GOT3 (cell line): ENCODE measurements around the gene IGSF6.
A peak's percentile ranks its signal among the peaks of the same experiment; 100 is the strongest.
"Not testable (repeated sequence)": the region's sequence is repeated elsewhere in the genome, so short reads cannot be mapped to it uniquely, and the experiment has no call there.

Source experiments
- DNase-seq: peaks from one replicate; lab custom pipeline; 2025; ENCODE audit warnings: mixed read lengths; lab: John Stamatoyannopoulos, UW

IGSF6 gene

DNA sequence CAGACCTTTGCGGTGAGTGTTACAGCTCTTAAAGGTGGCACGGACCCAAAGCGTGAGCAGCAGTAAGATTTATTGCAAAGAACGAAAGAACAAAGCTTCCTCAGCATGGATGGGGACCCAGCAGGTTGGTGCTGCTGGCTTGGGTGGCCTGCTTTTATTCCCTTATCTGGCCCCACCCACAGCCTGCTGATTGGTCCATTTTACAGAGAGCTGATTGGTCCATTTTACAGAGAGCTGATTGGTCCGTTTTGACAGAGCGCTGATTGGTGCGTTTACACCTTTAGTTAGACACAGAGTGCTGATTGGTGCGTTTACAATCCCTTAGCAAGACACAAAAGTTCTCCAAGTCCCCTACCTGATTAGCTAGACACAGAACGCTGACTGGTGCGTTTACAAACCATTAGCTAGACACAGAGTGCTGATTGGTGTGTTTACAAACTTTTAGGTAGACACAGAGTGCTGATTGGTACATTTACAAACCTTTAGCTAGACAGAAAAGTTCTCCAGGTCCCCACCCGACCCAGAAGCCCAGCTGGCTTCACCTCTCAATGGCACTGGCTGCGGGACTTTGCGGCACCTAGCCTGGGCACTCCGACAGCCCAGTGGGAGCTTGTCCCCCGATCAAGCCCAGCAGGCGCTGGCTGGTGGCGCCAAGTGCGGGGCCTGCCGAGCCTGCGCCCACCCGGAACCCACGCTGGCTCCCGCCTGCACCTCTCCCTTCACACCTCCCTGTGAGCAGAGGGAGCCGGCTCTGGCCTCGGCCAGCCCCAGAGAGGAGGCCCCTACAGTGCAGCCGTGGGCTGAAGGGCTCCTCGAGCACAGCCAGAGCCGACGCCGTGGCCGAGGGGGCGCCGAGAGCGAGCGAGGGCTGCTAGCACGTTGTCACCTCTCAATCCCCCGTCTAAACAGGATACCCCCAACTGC, 22.5 kb downstream of the IGSF6 start:
- DNase-seq, result not testable (repeated sequence)

DNA sequence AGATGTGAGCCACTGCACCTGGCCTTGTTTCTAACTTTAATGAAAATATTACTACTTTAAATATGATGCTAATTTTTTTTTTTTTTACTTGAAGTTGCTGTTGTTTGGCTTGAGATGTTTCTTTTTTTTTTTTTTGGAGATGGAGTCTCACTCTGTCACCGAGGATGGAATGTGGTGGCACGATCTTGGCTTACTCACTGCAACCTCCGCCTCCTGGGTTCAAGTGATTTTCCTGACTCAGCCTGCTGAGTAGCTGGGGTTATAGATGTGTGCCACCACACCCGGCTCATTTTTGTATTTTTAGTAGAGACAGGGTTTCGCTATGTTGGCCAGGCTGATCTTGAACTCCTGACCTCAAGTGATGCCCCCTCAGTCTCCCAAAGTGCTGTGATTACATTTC, 23.6 kb downstream of the IGSF6 start:
- no peak for DNase-seq

DNA sequence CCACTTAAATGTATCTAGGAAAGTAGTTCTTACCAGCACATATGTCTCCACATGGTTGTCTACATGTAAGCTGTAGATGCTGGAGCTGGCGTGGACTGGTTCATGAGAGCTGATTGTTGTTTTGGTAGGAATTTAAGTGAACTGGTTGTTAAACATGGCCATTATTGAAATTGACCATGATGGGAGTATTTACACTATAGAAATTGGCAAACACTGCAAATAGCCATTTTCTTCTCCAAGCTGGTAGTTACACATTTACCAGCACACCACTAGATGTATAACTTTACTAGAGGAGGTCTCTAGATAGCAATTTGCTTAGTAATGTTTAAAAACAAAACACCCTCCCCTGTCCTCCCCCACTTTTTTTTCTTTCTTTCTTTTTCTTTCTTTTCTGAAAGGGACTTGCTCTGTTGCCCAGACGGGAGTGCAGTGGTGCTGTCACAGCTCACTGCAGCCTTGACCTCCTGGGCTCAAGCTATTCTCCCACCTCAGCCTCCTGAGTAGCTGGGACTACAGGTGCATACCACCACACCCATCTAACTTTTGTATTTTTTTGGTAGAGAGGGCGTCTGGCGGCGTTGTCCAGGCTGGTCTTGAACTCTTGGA, 24.2 kb downstream of the IGSF6 start:
- no peak for DNase-seq

DNA sequence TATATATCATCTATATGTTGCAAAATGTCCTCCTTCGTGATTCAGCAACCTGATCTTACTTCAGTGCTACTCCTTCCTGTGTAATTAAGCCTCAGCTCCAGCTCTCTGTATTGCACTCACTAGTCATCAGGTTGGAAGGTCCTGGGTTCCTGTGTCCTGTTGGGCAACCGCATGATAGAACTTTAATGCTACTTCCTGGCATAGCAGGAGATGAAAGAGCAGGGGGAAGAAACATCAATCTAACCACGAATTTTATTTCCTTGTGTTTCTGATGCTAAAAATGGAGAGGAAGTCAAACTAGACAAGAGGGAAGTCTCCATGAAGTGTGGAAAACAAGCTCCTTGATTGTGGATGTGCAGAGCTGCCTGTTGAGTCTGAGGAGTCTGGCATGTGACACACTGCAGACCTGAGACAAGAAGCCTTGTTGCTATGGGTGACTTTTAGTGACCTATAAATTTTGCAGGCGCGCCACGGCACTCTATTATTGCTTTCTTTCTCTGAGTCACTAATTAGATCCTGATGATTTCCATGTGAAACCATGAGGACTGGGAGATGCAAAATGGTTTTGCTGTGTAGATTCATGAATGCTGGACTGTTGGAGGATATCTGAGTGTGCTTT, 25.6 kb downstream of the IGSF6 start:
- DNase-seq, result peak; percentile 34

DNA sequence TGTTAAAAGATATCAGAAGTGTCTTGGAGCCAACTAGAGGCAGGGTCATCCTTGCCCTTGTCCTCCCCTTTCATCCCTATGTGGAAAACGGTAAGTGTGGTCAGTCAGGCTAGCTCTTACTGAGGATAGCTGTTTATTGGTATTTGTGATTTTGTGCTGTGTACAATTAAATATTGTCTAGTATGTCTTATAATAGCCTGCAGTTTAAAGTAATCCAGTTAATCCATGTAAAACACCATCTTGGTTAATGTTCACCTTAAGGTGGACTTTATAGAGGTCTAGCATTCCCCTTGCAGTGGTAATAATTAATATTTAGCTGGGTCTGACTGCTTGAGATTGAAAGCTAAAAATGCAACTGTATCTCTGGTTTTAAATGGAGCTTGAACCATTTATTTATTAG, 27.4 kb downstream of the IGSF6 start:
- DNase-seq, result no peak

DNA sequence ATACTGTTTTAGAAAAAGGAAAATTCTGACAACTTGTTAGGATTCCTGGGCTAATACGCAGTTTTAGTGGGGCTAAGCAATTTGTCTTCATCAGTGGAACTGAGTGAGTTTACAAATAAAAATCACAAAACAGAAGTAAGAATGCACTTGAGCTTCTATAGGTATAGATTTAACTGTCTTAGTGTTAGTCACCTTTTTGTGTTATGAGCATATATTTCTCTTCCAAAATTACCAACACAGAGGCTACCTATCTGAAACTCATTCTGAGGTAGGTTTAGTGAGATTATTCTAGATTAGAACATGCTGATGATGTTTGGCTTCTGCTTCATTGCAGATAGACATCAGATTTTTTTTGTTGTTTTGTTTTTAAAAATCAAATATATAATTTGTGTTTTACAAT, 29.9 kb downstream of the IGSF6 start:
- DNase-seq, result no peak

DNA sequence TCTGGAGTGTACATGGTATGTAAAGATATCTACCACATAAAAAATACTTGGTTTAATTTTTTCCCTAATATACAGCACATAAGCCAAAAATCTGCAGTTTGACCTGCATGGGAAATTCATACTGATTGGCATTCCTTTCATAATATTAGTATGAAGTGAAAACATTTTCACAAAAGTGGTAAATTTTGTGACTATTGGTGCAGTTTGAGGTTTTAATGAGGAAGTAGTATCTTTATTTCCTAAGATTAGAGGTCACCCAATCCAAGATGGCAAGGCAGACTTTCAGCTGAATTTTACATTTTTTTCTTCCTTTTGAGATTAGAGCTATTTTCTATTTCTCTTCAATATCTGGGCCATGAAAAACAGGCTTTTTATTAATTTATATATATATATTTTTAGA, 31.8 kb downstream of the IGSF6 start:
- DNase-seq, result no peak

DNA sequence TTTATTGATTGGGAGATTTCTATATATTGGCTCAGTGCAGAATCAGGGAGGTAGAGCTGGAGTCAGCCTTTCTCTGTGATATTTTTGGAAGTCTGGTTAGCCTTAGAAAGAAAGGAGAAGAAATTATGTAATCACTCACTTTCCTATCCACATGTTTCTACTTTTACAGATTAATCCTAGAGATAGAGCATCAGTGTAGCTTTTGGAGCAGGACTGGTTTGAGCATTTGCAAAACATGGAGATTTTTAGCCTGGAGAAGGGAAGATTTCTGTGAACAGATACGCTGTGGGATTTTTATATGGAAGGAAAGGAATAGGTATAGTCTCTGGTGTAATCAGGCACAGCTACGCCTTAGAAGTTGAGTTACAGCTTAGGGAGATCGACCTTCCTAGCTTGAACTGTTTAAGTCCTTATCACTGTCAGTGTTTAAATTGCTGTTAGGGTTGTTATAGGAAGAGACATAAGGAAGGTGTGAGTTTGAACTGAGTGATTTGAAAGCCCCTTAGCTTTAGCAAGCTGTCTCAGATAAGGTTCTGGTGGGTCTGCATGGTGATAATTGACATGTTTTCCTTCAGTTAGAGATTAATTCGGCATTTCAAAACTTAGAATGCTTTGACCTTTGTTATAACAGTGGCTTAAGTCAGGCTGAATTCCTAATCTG, 32.5 kb downstream of the IGSF6 start:
- no peak for DNase-seq

DNA sequence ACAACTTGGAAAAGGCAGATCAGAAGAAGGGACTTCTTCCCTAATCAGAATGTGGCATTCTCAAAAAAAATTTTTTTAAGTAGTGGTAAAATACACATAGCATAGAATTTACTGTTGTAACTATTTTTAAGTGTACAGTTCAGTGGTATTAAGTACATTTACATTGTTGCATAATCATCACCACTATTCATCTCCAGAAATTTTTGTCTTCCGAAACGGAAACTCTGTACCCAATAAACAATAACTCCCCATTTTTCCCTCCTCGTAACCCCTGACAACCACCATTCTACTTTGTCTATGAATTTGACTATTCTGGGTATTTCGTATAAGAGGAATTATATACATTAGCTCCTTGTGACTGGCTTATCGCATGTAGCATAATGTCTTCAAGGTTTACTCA, 34.1 kb downstream of the IGSF6 start:
- DNase-seq, result no peak

DNA sequence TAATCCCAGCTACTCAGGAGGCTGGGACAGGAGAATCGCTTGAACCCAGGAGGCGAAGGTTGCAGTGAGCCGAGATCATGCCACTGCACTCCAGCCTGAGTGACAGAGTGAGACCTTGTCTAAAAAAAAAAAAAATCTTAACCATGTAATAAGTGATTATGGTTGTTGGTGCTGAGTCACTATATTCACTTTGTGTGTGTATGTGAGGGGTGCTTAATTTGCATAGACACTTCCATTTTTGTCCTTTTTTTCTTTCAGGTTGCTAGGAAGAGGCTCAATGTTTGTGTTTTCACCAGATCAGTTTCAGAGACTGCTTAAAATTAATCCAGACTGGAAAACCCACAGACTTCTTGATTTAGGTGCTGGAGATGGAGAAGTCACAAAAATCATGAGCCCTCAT, 34.8 kb downstream of the IGSF6 start:
- no peak for DNase-seq

DNA sequence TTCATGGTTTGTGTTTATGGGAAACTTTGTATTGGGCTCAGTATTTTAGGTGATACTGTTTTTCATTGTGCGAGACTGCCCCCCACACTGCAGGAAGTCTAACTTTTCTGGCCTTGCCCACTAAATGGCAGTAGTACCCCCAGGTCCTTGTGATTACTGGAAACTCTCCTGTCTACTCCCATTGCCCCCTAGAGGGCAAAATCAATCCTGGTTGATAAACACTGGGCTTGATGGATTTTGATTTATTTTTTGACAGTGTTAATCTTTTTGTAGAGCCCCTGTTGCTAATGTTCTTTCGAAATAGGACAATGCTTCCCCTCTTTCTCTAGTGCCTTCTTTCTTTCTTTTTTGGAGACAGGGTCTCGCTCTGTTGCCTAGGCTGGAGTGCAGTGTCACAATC, 37.5 kb downstream of the IGSF6 start:
- no peak for DNase-seq

DNA sequence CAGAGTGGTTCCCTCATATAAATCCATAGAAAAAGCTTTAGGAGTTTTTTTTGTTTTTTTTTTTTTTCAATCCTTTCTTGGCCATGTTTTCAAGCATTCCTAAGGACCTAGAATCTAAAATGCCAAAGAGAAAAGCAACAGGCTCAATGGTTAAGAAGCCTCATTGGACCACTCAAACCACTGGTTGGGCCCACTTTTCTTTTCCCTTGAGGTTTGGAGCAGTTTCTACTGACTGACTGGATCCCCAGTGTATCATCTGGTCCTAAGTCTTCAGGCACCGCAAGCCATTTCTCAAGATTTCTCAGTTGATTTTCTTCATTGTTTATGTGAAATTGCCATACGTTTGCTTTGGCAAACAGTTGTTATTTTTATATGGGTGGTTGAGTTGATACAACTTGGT, 38.6 kb downstream of the IGSF6 start:
- DNase-seq, result no peak

DNA sequence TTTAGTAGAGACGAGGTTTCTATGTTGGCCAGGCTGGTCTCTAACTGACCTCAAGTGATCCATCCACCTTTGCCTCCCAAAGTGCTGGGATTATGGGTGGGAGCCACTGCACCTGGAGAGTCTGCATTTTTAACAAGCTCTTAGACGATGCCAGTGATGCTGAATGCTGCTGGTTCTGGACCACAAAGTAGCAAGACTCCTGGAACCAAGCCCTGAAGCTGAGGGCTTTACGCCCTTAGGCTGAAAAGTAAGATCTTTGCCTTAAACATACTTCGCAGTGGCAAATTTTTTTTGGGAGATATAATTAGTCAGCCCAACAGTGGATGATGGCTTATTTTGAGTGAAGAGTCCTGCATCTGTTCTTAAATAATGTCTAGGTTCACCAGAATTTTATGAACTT, 39.0 kb downstream of the IGSF6 start:
- no peak for DNase-seq

DNA sequence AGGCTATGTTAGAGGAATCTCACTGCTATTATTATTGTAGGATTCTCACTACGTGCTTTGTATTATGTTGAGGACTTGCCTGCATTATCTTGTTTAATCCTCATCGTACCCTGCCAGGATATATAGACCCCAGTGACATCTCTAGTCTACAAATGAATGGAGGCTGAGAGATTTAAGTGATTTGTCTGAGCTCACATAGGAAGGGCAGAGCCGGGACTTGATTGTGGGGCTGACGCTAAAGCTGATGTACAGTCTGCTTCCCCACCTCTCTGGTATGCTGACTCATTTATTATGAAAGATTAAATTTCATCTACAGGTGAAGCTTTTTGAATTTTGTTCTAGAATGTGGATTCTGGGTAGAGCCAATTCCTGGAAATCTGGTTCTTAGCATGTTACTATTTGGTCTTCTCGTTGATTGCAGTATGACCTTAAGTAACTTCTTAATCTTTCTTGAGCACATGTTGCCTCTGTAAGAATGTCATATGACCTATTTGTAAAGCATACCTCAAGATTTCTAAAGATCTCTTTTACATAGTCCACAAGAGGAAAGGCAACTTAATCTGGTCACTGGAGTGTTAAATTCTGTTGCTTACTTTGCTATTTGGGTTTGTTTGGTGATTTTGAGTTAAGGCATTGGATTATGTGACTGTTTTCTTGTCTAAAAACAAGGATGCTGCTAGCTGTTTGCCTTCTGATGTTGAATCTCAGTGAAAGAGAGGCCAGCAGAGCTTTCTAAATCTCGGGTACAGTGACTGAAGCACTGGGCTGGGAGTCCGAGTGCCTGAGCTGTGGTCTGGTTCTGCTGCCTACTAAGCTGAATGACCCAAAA, 40.6 kb downstream of the IGSF6 start:
- no peak for DNase-seq

DNA sequence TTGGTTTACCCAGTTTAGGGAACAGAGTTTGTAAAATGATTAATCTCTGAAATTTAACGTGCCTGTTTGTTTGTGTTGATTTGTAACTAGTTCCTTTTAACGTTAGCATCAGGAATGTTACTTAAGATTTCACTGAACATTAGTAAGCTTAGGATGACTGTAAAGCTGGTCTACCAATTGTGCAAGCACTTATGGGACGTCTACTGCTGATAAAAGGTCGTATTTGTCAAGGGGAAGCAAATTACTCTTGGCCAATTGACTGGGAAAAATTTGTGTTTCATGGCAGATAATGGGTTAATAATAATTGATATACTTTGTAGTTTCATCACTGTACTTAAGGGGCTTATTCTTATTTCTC, 41.2 kb downstream of the IGSF6 start:
- no peak for DNase-seq

DNA sequence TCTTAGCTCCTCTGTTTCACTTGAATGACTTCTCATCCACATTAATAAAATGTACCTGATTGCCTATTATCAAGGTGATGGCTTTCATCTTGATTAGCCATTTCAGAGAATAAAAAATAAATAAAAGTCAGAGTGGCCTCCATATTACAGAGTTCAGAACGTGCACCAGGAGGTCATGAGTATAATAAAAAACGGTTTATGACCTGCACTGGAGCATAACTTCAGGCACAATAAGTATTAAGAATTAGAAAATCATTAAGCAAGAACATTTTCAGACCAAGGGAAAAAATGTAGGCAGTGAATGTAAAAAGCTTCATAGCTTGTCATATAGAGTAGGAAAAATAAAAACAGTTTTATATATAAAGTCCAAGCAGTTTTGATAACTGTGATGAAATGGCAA, 41.6 kb downstream of the IGSF6 start:
- no peak for DNase-seq

DNA sequence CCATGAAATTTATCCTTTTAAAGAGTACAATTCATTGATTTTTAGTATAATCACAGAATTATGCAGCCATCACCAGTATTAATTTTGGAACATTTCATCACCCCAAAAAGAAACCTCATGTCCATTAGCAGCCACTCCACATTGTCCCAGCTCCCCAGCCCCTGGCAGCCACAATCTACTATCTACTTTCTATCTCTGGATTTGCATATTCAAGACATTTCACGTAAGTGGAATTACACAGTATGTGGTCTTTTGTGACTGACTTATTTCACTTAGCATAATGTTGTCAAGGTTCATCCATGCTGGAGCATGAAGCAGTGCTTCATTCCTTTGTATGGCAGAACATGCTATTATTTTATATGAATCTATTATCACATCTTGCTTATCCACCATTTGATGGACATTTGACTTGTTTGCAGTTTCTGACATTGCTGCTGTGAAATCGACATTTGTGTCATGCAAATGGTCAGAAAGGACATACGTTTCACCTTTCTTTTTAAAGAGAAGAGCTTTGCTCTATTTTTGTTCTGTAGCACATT, 42.3 kb downstream of the IGSF6 start:
- DNase-seq, result no peak

DNA sequence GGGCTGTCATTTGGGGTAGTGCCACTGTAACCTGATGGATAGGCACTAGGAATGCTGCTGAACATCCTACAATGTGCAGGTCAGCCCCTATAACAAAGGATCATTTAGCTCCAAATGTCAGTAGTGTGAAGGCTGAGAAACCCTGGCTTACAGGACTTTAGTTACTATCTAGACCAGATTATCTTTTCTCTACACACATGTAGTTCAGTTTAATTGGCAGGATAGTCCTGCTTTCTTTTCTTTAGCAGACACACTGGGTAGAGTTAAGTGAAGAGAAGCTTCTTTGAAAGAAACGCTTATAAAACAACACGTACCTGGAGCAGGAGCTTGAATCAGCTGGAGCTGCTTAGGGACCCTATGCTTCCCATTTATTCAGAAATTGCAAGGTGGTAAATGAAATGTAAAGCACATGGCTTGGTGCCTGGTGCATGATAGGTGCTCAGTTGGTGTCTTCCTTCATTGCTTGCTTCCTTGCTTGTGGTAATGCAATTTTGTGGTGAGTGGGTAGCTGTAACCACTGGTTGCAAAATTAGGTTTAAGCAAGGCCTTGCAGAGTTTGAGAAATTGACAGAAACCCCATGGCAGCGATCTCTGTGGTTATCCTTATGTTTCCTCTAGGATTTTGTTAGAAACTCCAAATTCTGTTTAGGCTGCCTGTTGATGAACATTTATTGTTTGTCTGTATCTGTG, 43.6 kb downstream of the IGSF6 start:
- DNase-seq, result no peak

DNA sequence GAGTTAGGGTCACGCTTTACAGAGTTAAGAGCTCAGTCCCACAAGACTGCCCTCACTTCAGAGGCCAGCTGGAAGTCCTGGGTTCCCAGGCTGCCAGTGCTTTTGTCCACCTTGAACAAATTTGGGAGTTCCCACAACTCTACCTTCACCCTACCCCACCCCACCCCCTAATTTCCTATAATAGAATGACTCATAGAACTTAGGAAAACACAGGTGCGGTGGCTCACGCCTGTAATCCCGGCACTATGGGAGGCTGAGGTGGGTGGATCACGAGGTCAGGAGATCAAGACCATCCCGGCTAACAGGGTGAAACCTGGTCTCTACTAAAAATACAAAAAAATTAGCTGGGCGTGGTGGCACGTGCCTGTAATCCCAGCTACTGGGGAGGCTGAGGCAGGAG, 46.6 kb downstream of the IGSF6 start:
- not testable (repeated sequence) for DNase-seq

DNA sequence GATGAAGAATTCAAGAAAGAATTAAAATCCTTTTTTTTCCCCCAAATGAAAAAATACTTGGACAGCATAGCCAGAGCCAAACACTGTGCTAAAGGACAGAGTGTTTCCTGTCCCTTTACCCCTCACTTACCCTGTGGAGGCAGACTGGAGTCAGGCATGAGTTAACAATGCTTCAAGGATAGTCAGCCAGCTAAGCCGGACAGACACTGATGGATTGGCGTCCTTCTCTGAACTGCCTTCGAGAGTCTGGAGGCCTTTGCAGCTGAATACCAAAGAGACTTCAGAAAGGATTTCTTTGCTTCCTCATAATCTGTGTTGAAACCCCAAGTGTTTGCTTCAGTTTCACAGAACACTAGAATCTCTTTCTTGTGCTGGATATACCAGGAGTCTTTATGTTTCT, 48.5 kb downstream of the IGSF6 start:
- no peak for DNase-seq

DNA sequence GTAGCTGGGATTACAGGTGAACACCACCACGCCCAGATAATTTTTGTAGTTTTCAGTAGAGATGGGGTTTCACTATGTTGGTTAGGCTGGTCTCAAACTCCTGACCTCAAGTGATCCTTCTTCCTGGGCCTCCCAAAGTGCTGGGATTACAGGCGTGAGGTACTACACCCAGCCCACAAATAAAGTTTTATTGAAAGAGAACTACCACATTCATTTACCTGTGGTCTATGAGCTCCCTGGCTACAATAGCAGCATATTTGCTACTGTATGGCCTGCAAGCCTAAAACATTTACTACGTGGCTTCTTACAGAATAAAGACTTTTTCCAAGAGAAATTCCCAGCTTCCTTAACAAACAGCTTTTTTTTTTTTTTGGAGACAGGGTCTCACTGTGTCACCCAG, 49.6 kb downstream of the IGSF6 start:
- no peak for DNase-seq
